DOHH2 (cell line): ENCODE data around the gene CD274.

Source experiments
- EZH2phosphoT487 ChIP-seq: fragments of 200-600 bp; sonication (generic); IDR thresholded peaks from 2 replicates; pipeline ENCODE4 v1.6.1; 2017; ENCODE audit warnings: borderline replicate concordance, mild to moderate bottlenecking, antibody characterized with exemption, low read length, moderate library complexity, mixed read lengths
- TF ChIP-seq, protein P1 (sequence below): fragments of 200-600 bp; sonication (generic); IDR thresholded peaks from one replicate; pipeline ENCODE4 v1.5.1; 2014; ENCODE audit warnings: antibody characterized with exemption, mild to moderate bottlenecking, low read depth, low read length; ENCODE audit not compliant: poor library complexity, severe bottlenecking

DNA sequence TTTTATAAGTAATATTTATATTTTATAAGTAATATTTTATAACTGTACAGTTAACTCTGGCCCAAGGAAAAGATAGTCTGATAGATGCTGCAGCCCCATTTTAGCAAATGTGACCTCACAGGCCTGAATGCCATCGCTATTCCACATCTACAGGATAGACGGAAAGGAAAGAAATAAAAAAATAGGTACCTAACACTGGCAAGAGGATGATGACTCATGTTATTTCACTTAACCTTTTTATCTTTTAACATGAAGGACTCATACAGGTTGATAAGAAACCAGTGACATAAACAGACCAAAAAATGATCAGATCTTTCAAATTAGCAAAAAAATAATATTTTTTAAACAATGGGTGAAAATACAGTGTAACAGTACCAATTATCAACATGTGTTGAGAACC lies 2.7 kb downstream of the CD274 start:
- TF ChIP-seq, protein P1, sequence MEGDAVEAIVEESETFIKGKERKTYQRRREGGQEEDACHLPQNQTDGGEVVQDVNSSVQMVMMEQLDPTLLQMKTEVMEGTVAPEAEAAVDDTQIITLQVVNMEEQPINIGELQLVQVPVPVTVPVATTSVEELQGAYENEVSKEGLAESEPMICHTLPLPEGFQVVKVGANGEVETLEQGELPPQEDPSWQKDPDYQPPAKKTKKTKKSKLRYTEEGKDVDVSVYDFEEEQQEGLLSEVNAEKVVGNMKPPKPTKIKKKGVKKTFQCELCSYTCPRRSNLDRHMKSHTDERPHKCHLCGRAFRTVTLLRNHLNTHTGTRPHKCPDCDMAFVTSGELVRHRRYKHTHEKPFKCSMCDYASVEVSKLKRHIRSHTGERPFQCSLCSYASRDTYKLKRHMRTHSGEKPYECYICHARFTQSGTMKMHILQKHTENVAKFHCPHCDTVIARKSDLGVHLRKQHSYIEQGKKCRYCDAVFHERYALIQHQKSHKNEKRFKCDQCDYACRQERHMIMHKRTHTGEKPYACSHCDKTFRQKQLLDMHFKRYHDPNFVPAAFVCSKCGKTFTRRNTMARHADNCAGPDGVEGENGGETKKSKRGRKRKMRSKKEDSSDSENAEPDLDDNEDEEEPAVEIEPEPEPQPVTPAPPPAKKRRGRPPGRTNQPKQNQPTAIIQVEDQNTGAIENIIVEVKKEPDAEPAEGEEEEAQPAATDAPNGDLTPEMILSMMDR: no peak
- TF ChIP-seq EZH2phosphoT487: no peak
